NCI-H524 treated with DMSO at 0.1 percent for 48 hours (cell line): ENCODE measurements around the gene RTN4IP1.
"Not testable (repeated sequence)": the region's sequence is repeated elsewhere in the genome, so short reads cannot be mapped to it uniquely, and the experiment has no call there.

ENCODE experiments used
- DNase-seq: peaks from one replicate; lab custom pipeline; 2025; lab: John Stamatoyannopoulos, UW

RTN4IP1 gene

GRCh38 chr6:106579281-106579680 lies 50.0 kb downstream of the RTN4IP1 start:
- DNase-seq: no peak

GRCh38 chr6:106574741-106575458 lies 54.4 kb downstream of the RTN4IP1 start:
- no peak for DNase-seq

GRCh38 chr6:106572875-106573585 lies 56.3 kb downstream of the RTN4IP1 start:
- no peak for DNase-seq

GRCh38 chr6:106572436-106572835 lies 56.9 kb downstream of the RTN4IP1 start:
- no peak for DNase-seq

GRCh38 chr6:106569428-106569827 lies 59.9 kb downstream of the RTN4IP1 start:
- no peak for DNase-seq

GRCh38 chr6:106568530-106568929 lies 60.8 kb downstream of the RTN4IP1 start:
- no peak for DNase-seq

- DNase-seq: no peak
Measured at GRCh38 chr6:106564476-106564875, 64.8 kb downstream of the RTN4IP1 start.

GRCh38 chr6:106563614-106564013 lies 65.7 kb downstream of the RTN4IP1 start:
- no peak for DNase-seq

- DNase-seq: no peak
Measured at GRCh38 chr6:106561686-106562405, 67.5 kb downstream of the RTN4IP1 start.

GRCh38 chr6:106560996-106561685 lies 68.2 kb downstream of the RTN4IP1 start:
- no peak for DNase-seq

- not testable (repeated sequence) for DNase-seq
Measured at GRCh38 chr6:106559659-106560058, 69.6 kb downstream of the RTN4IP1 start.

GRCh38 chr6:106558364-106558763 lies 70.9 kb downstream of the RTN4IP1 start:
- no peak for DNase-seq

- DNase-seq: no peak
Measured at GRCh38 chr6:106557837-106558236, 71.5 kb downstream of the RTN4IP1 start.

GRCh38 chr6:106556368-106556960 lies 72.8 kb downstream of the RTN4IP1 start:
- DNase-seq: no peak

GRCh38 chr6:106555767-106556166 lies 73.5 kb downstream of the RTN4IP1 start:
- no peak for DNase-seq

- no peak for DNase-seq
Measured at GRCh38 chr6:106553440-106553839, 75.9 kb downstream of the RTN4IP1 start.

- DNase-seq: no peak
Measured at GRCh38 chr6:106551155-106551554, 78.1 kb downstream of the RTN4IP1 start.

- peak; percentile 49 for DNase-seq
Measured at GRCh38 chr6:106549521-106549920, 79.8 kb downstream of the RTN4IP1 start.

GRCh38 chr6:106548926-106549455 lies 80.3 kb downstream of the RTN4IP1 start:
- DNase-seq: not testable (repeated sequence)

- DNase-seq: peak; percentile 40
Measured at GRCh38 chr6:106547601-106548453, 81.5 kb downstream of the RTN4IP1 start.
